ENCODE data around the gene CYP4F3. TPM values are rescaled to one million over a fixed set of nuclear protein-coding genes. Genes with fewer than 3 reads are reported as not detected.

Gene CYP4F3
- total RNA-seq, 1 experiment from 2014 or later, result 0.04 TPM

DNA sequence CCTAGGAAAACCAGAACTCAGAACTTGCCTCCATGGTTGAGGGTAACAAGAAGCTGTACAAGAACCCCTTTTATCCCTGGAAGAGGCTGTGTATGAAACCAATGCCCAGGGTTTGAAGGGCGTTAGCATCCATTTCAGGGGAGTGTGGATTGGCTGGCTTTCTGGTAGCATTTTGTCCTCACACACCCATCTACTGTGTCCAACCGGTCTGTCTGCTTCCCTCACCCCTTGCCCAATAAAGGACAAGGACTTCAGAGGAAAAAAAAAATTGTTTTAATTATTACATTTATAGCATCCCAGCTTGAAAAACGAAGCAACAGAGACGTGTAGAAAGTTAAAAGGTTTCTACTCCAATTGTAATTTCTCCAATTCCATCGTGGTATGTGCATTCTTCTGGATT, 28.4 kb upstream of the CYP4F3 start:
- ATAC-seq, result no peak
- Mint-ChIP-seq H3K4me3 (no peak overlapping the region), H3K27ac (no peak overlapping the region), H3K9me3 (peaks cover 69% of the 10 kb centered on the region), H3K36me3 (peaks cover 43% of the 10 kb centered on the region), H3K4me1 (no peaks in the 10 kb centered on the region), H3K27me3 (ENCODE audit: low read depth) (peaks cover 5% of the 10 kb centered on the region; the same call in 1 of the 2 replicates)
- no peak for DNase-seq (ENCODE audit: low spot score)
- ChIA-PET CTCF (no interaction called here), POLR2A (no interaction called here)
- TF ChIP-seq ZNF416 (CRISPR knock-in tag; IDR thresholded peaks at IDR 0.05), result no peak
- TF ChIP-seq, protein P1, sequence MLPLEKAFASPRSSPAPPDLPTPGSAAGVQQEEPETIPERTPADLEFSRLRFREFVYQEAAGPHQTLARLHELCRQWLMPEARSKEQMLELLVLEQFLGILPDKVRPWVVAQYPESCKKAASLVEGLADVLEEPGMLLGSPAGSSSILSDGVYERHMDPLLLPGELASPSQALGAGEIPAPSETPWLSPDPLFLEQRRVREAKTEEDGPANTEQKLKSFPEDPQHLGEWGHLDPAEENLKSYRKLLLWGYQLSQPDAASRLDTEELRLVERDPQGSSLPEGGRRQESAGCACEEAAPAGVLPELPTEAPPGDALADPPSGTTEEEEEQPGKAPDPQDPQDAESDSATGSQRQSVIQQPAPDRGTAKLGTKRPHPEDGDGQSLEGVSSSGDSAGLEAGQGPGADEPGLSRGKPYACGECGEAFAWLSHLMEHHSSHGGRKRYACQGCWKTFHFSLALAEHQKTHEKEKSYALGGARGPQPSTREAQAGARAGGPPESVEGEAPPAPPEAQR (CRISPR knock-in tag; IDR thresholded peaks at IDR 0.05), result no peak
- no peak for TF ChIP-seq ZNF423 (CRISPR knock-in tag; IDR thresholded peaks at IDR 0.05)
- no peak for TF ChIP-seq ZNF219 (CRISPR knock-in tag; IDR thresholded peaks at IDR 0.05; ENCODE audit: borderline replicate concordance)
- TF ChIP-seq, protein P2, sequence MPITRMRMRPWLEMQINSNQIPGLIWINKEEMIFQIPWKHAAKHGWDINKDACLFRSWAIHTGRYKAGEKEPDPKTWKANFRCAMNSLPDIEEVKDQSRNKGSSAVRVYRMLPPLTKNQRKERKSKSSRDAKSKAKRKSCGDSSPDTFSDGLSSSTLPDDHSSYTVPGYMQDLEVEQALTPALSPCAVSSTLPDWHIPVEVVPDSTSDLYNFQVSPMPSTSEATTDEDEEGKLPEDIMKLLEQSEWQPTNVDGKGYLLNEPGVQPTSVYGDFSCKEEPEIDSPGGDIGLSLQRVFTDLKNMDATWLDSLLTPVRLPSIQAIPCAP (CRISPR knock-in tag; IDR thresholded peaks at IDR 0.05), result no peak
- TF ChIP-seq, protein P3, sequence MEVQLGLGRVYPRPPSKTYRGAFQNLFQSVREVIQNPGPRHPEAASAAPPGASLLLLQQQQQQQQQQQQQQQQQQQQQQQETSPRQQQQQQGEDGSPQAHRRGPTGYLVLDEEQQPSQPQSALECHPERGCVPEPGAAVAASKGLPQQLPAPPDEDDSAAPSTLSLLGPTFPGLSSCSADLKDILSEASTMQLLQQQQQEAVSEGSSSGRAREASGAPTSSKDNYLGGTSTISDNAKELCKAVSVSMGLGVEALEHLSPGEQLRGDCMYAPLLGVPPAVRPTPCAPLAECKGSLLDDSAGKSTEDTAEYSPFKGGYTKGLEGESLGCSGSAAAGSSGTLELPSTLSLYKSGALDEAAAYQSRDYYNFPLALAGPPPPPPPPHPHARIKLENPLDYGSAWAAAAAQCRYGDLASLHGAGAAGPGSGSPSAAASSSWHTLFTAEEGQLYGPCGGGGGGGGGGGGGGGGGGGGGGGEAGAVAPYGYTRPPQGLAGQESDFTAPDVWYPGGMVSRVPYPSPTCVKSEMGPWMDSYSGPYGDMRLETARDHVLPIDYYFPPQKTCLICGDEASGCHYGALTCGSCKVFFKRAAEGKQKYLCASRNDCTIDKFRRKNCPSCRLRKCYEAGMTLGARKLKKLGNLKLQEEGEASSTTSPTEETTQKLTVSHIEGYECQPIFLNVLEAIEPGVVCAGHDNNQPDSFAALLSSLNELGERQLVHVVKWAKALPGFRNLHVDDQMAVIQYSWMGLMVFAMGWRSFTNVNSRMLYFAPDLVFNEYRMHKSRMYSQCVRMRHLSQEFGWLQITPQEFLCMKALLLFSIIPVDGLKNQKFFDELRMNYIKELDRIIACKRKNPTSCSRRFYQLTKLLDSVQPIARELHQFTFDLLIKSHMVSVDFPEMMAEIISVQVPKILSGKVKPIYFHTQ (CRISPR knock-in tag; IDR thresholded peaks at IDR 0.05), result no peak
- TF ChIP-seq, protein P4, sequence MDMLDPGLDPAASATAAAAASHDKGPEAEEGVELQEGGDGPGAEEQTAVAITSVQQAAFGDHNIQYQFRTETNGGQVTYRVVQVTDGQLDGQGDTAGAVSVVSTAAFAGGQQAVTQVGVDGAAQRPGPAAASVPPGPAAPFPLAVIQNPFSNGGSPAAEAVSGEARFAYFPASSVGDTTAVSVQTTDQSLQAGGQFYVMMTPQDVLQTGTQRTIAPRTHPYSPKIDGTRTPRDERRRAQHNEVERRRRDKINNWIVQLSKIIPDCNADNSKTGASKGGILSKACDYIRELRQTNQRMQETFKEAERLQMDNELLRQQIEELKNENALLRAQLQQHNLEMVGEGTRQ (CRISPR knock-in tag; IDR thresholded peaks at IDR 0.05), result no peak
- TF ChIP-seq, protein P5, sequence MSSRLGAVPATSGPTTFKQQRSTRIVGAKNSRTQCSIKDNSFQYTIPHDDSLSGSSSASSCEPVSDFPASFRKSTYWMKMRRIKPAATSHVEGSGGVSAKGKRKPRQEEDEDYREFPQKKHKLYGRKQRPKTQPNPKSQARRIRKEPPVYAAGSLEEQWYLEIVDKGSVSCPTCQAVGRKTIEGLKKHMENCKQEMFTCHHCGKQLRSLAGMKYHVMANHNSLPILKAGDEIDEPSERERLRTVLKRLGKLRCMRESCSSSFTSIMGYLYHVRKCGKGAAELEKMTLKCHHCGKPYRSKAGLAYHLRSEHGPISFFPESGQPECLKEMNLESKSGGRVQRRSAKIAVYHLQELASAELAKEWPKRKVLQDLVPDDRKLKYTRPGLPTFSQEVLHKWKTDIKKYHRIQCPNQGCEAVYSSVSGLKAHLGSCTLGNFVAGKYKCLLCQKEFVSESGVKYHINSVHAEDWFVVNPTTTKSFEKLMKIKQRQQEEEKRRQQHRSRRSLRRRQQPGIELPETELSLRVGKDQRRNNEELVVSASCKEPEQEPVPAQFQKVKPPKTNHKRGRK (CRISPR knock-in tag; IDR thresholded peaks at IDR 0.05; ENCODE audit: borderline replicate concordance), result no peak
- TF ChIP-seq NR2C2 (CRISPR knock-in tag; IDR thresholded peaks at IDR 0.05), result no peak

DNA sequence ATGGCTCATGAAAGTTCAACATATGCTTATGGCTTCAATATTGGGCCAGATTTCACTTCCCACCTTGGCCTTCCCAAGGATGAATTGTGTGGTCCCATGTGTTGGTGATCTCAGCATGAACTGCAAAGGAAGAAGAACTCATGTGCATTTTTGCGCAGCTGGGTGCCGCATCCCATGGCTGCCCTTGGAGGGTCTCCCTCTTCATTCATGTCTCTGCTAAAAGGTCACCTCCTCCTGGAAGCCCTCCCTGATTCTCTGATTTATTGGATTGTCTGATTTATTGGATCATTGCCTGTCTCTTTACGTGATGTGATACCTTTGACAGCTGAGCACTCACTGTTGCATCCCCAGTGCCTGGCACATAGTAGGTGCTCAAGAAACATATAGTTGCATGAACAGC, 27.4 kb upstream of the CYP4F3 start:
- ATAC-seq (no peak), DNase-seq (ENCODE audit: low spot score) (no peak)
- POLR2A ChIA-PET, result no interaction called here
- TF ChIP-seq, protein P6, sequence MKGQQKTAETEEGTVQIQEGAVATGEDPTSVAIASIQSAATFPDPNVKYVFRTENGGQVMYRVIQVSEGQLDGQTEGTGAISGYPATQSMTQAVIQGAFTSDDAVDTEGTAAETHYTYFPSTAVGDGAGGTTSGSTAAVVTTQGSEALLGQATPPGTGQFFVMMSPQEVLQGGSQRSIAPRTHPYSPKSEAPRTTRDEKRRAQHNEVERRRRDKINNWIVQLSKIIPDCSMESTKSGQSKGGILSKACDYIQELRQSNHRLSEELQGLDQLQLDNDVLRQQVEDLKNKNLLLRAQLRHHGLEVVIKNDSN (CRISPR knock-in tag; IDR thresholded peaks at IDR 0.05), result no peak
- Mint-ChIP-seq H3K27me3 (ENCODE audit: low read depth) (peaks cover 12% of the 10 kb centered on the region; the same call in 1 of the 2 replicates), H3K4me3 (no peak overlapping the region), H3K9me3 (peaks cover 72% of the 10 kb centered on the region), H3K27ac (no peak overlapping the region), H3K36me3 (peaks cover 47% of the 10 kb centered on the region), H3K4me1 (no peaks in the 10 kb centered on the region)
- CTCF ChIA-PET, result no interaction called here

DNA sequence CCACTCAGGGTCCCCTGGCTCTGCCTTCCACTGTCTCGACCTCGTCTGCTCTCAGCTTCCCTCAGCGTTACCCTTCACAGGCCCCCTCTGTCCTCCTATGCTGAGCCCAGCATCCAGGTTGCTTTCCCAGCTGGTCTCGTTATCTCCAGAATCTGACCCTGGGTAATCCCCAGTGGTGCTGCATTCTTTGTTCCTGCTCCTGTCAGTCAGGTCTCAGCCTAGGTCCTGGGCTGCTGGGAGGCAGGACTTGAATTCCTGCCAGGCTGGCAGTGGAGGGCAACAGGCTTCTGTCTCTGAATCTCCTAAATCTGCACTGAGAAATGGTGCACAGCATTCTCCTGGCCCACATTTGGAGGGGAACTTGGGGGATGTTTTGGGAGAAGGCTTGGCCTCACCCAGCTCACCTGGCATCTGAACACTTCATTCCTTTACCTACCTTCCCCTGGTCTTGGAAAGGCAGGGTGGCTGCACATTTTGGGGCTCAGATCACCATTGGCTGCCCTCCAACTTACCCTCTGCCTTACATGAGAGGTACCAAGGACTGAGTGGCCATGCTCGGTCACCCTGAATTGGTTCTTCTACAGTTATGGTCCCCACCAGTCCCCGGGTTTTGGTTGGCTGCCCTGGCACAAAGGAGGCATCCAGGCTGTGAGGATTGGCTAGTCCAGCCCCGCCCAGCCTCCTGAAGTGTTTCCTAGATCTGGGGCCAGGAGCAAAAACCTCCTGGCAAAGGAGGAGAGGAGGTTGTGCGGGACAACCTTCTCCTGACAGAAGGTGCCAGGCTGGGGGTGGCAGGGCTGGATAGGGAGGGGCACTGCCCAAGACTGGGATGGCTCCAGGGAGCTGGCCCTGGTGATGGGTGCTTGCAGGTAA, 26.0 kb upstream of the CYP4F3 start, which contains the start of gene CYP4F8:
CYP4F8 (plus strand) TSS at position 712 of the 873 bp plus-strand sequence. CDS start 399 bp downstream, outside the sequence.
- DNase-seq (ENCODE audit: low spot score) (no peak), ATAC-seq (no peak)
- Mint-ChIP-seq H3K27me3 (ENCODE audit: low read depth) (peaks cover 10% of the 10 kb centered on the region; the same call in 1 of the 2 replicates), H3K36me3 (peaks cover 54% of the 10 kb centered on the region), H3K27ac (no peak within 1 kb of the TSS), H3K4me1 (no peaks in the 10 kb centered on the region), H3K9me3 (peaks cover 78% of the 10 kb centered on the region), H3K4me3 (no peak within 1 kb of the TSS)
- TF ChIP-seq, protein P7, sequence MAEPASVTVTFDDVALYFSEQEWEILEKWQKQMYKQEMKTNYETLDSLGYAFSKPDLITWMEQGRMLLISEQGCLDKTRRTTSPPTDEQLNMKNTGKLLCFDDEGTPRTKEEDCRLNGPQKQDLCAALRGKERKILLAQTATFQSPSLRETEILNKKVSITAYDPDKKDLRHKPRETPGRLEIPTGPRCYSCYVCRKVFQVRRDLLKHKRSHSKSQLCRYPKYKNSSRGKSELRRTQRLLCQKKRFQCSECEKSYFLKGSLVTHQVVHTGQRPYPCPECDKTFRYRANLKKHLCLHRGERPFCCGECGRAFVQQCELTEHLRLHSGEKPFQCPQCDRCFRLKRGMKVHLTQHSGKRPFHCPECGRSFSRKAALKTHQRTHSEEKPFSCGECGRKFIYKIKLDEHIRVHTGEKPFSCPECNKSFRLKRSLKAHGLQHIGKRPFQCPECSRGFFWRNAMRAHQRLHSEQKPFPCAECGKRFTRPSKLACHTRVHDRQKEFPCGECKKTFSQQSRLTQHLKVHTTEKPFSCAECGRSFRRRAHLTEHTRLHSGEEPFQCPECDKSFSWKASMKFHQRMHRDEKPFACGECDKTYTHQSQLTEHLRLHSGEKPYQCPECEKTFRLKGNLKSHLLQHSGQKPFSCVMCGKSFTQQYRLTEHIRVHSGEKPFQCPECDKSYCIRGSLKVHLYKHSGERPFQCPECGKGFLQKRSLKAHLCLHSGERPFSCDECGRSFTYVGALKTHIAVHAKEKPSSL (CRISPR knock-in tag; conservative IDR thresholded peaks at IDR 0.05), result no peak
- TF ChIP-seq, protein P8, sequence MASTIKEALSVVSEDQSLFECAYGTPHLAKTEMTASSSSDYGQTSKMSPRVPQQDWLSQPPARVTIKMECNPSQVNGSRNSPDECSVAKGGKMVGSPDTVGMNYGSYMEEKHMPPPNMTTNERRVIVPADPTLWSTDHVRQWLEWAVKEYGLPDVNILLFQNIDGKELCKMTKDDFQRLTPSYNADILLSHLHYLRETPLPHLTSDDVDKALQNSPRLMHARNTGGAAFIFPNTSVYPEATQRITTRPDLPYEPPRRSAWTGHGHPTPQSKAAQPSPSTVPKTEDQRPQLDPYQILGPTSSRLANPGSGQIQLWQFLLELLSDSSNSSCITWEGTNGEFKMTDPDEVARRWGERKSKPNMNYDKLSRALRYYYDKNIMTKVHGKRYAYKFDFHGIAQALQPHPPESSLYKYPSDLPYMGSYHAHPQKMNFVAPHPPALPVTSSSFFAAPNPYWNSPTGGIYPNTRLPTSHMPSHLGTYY (CRISPR knock-in tag; IDR thresholded peaks at IDR 0.05), result no peak
- POLR2A ChIA-PET, result no interaction called here
- CTCF ChIA-PET, result interaction anchor here (0.7 kb wide), 1 partner anchor 261 kb away, joined by 3 read pairs; no protein-coding TSS in a partner anchor
